HepG2 (cell line): ENCODE data around the gene PLA2G4F.

Experiments used
- CHCHD3 ChIP-seq: sonication (generic); formaldehyde crosslinking; IDR thresholded peaks from 2 replicates; pipeline ENCODE4 v1.8.0; 2022; ENCODE audit warnings: mild to moderate bottlenecking, missing genetic modification reagents, moderate library complexity
- FOXP1 ChIP-seq, 2 experiments: fragments of 450-650 bp in 1 of 2; IDR thresholded peaks; 2 replicates each; pipeline ENCODE4 v1.6.1; 2017 to 2018; ENCODE audit warnings: antibody characterized with exemption in 1 of 2
- KDM5B ChIP-seq: sonication (generic); formaldehyde crosslinking; IDR thresholded peaks from 2 replicates; pipeline ENCODE4 v1.4.0; 2020; ENCODE audit warnings: missing genetic modification reagents, mild to moderate bottlenecking, borderline replicate concordance
- POLR2A ChIP-seq, 2 experiments: IDR thresholded peaks; 2 replicates each; pipeline ENCODE4 v1.6.1; 2011; ENCODE audit warnings: low read depth in 2 of 2, low read length in 2 of 2, mild to moderate bottlenecking in 1 of 2, moderate library complexity in 1 of 2; ENCODE audit not compliant: insufficient read depth in 1 of 2
- TBX2 ChIP-seq: sonication (generic); formaldehyde crosslinking; IDR thresholded peaks from 2 replicates; pipeline ENCODE4 v1.5.0; 2020; ENCODE audit warnings: missing genetic modification reagents, mild to moderate bottlenecking, borderline replicate concordance
- ZNF567 ChIP-seq: sonication (generic); formaldehyde crosslinking; IDR thresholded peaks from 2 replicates; pipeline ENCODE4 v1.8.1; 2023; ENCODE audit warnings: mild to moderate bottlenecking, missing genetic modification reagents, borderline replicate concordance
- TF ChIP-seq, protein P1 (sequence below): IDR thresholded peaks from 2 replicates; pipeline ENCODE4 v1.6.1; 2016; ENCODE audit warnings: mild to moderate bottlenecking, missing biosample characterization, missing genetic modification reagents

DNA sequence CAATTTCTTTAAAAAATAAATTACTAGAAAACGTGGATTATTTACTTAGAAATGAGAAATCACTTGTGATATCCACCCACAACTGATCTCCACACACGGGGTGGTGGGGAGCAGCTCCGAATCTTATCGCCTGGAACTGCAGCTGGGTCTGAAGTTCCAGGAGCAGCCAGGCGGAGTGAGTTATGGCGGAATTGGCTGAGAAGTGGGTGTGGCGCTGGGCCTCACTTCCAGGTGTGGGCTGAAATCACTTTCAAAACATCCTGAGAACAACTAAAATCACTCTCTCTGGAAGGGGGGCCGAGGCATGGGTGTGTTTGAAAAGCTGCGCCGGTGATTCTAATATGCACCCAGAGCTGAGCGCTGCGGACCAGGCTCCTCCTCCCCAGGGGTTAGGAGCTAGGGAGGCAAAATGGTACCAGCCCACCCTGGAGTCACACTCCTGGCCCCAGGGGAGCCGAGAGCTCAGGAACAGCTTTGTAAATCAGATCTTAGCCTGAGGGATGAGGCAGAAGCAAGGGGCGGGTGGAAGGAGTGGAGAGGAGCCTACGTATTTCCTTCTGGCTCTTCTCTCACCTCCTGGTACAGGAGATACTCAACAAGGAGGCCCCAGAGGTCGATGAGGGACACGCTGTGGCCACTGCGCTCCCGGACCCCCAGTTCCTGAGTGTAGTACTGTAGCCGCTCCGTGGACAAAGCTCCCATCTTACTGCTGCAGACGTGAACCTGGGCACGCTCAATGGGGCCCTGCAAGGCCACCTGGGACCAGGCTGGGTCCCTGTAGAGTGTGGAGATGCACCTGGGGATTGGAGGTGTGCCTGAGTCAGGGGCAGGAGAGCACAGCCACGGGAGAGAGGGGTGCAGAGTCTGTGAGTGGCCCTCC is 9.6 kb downstream of the PLA2G4F start:
- TF ChIP-seq KDM5B (CRISPR knock-in tag) (no peak), POLR2A (IDR thresholded peaks at IDR 0.05; ENCODE audit: insufficient read depth in 1 of 2, low read depth in 2 of 2, low read length in 2 of 2) (no peak), CHCHD3 (no peak), FOXP1 (IDR thresholded peaks at IDR 0.05) (no peak), FOXP1 (CRISPR knock-in tag; IDR thresholded peaks at IDR 0.05) (no peak), ZNF567 (CRISPR knock-in tag) (no peak), TBX2 (no peak)
- TF ChIP-seq, protein P1, sequence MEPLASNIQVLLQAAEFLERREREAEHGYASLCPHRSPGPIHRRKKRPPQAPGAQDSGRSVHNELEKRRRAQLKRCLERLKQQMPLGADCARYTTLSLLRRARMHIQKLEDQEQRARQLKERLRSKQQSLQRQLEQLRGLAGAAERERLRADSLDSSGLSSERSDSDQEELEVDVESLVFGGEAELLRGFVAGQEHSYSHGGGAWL (CRISPR knock-in tag) = no peak
